Measurements from ENCODE around the gene LRRK2. TPM values are rescaled to one million over a fixed set of nuclear protein-coding genes. Genes with fewer than 3 reads are reported as not detected.

LRRK2 gene
- total RNA-seq, 1 donor from 2014 or later = 14.3 TPM

GRCh38 chr12:40225337-40225983 is 663 bp downstream of the LRRK2 start:
- TF ChIP-seq CTCF (IDR thresholded peaks at IDR 0.05) = peak in 1 of 3 experiments; percentile 8
- H3K36me3 ChIP-seq = no peaks in the 10 kb centered on the region
- DNase-seq (ENCODE audit: low spot score in 2 of 2) = no peak
- H3K4me3 ChIP-seq = peak overlapping the region; percentile 69 to 82
- peaks cover 2 to 6% of the 10 kb centered on the region in 2 donors for H3K4me1 ChIP-seq
- no peaks in the 10 kb centered on the region for H3K9me3 ChIP-seq
- H3K27me3 ChIP-seq = no peaks in the 10 kb centered on the region
- peak overlapping the region; percentile 90 to 94 for H3K27ac ChIP-seq
- intact Hi-C loops (cut with DNase I) = loop anchor here (5.0 kb wide), 3 partner anchors 118 to 1318 kb away; partner anchors contain the start of genes CPNE8, KIF21A and SLC2A13

GRCh38 chr12:40225984-40226602 is 1.3 kb downstream of the LRRK2 start:
- Histone ChIP-seq H3K4me1 (peaks cover 2 to 6% of the 10 kb centered on the region in 2 donors), H3K27ac (peak overlapping the region; percentile 90 to 94), H3K9me3 (no peaks in the 10 kb centered on the region), H3K36me3 (no peaks in the 10 kb centered on the region), H3K27me3 (no peaks in the 10 kb centered on the region), H3K4me3 (peak overlapping the region; percentile 69 to 82)
- DNase-seq (ENCODE audit: low spot score in 2 of 2) = no peak
- TF ChIP-seq CTCF (IDR thresholded peaks at IDR 0.05) = no peak
- intact Hi-C loops (cut with DNase I) = loop anchor here (5.0 kb wide), 3 partner anchors 119 to 1319 kb away; partner anchors contain the start of genes CPNE8, KIF21A and SLC2A13

- Histone ChIP-seq H3K36me3 (no peaks in the 10 kb centered on the region), H3K27me3 (no peaks in the 10 kb centered on the region), H3K27ac (peak overlapping the region; percentile 90 to 94), H3K9me3 (no peaks in the 10 kb centered on the region), H3K4me1 (peaks cover 2 to 6% of the 10 kb centered on the region in 2 donors), H3K4me3 (peak overlapping the region; percentile 69 to 82)
- intact Hi-C loops (cut with DNase I) = loop anchor here (5.0 kb wide), 3 partner anchors 119 to 1319 kb away; partner anchors contain the start of genes CPNE8, KIF21A and SLC2A13
- peak; percentile 59 to 88 for DNase-seq (ENCODE audit: low spot score in 2 of 2)
- TF ChIP-seq CTCF (IDR thresholded peaks at IDR 0.05) = no peak
Observed at GRCh38 chr12:40226705-40227104, 1.9 kb downstream of the LRRK2 start.

- Histone ChIP-seq H3K4me3 (peak overlapping the region; percentile 28 to 69), H3K27ac (peak overlapping the region; percentile 90 to 94), H3K9me3 (no peaks in the 10 kb centered on the region), H3K27me3 (no peaks in the 10 kb centered on the region), H3K36me3 (peaks cover 0 to 6% of the 10 kb centered on the region in 2 donors), H3K4me1 (peaks cover 2 to 6% of the 10 kb centered on the region in 2 donors)
- no peak for TF ChIP-seq CTCF (IDR thresholded peaks at IDR 0.05)
- no peak for DNase-seq (ENCODE audit: low spot score in 2 of 2)
- intact Hi-C loops (cut with DNase I) = loop anchor here (5.0 kb wide), 3 partner anchors 120 to 1320 kb away; partner anchors contain the start of genes CPNE8, KIF21A and SLC2A13
Observed at GRCh38 chr12:40227447-40227846, 2.6 kb downstream of the LRRK2 start.

- TF ChIP-seq CTCF (IDR thresholded peaks at IDR 0.05) = no peak
- Histone ChIP-seq H3K27ac (no peak overlapping the region), H3K36me3 (peaks cover 3 to 9% of the 10 kb centered on the region in 2 donors), H3K4me3 (no peak overlapping the region), H3K4me1 (peaks cover 2 to 6% of the 10 kb centered on the region in 2 donors), H3K9me3 (no peaks in the 10 kb centered on the region), H3K27me3 (no peaks in the 10 kb centered on the region)
- DNase-seq (ENCODE audit: low spot score in 2 of 2) = no peak
- intact Hi-C loops (cut with DNase I) = loop anchor here (5.0 kb wide), 3 partner anchors 121 to 1321 kb away; partner anchors contain the start of genes CPNE8, KIF21A and SLC2A13
Observed at GRCh38 chr12:40228727-40229126, 3.9 kb downstream of the LRRK2 start.
